Occipital lobe (tissue), 2 donors: ENCODE measurements around the gene CCN6. TPM values are rescaled to one million over a fixed set of nuclear protein-coding genes. Genes with fewer than 3 reads are reported as not detected.
"Not testable (repeated sequence)": the region's sequence is repeated elsewhere in the genome, so short reads cannot be mapped to it uniquely, and the experiment has no call there.

ENCODE experiments used
- DNase-seq: peaks from one replicate; lab custom pipeline; 2025; lab: John Stamatoyannopoulos, UW
- total RNA-seq: library from RNA; depleted of rRNA; stranded (reverse); fragments of >200 nt; gene quantifications from one replicate; pipeline ENCODE4 v1.2.3, GENCODE V29; 2014

CCN6 gene
- total RNA-seq, 1 donor from 2014 or later: not detected

DNA sequence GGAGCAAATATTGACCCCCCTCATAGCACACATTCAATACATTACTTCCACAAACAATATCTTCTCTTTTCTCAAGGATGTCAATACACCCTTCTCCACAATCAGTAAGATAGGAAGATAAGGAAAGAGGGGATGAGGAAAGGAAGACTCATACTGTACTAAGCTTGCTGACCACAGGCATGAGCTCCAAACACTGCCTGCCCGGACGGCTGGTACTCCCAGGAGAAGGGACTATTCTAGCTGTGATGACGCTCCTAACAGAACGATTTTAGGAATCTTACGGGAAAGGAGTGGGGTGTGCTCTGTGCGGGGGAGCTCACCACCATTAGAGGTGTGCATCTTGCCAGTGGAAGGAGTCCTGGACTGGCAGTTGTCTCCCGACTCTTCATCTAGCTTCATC is 3.9 kb upstream of the CCN6 start:
- DNase-seq: no peak

DNA sequence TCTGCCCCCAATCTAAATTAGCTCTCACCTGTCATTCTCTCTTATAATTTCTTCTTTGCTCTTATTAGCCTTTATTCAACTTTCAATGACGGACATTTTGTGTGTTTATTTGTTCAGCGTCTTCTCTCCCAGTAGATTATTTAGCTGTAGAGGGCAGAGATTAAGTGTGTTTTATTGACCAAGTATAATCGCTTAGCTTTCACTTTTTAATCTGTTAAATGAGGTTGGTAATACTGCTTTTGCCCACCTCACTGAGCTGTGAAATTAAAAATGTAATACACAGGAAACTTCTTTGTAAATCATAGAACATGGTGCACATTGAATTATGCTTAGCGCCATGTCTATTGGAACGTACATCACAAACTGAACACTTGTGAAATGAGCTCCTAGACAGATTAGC is 3.5 kb upstream of the CCN6 start:
- no peak for DNase-seq

- DNase-seq: not testable (repeated sequence)
Observed at GRCh38 chr6:112051251-112051740, 2.6 kb upstream of the CCN6 start.

DNA sequence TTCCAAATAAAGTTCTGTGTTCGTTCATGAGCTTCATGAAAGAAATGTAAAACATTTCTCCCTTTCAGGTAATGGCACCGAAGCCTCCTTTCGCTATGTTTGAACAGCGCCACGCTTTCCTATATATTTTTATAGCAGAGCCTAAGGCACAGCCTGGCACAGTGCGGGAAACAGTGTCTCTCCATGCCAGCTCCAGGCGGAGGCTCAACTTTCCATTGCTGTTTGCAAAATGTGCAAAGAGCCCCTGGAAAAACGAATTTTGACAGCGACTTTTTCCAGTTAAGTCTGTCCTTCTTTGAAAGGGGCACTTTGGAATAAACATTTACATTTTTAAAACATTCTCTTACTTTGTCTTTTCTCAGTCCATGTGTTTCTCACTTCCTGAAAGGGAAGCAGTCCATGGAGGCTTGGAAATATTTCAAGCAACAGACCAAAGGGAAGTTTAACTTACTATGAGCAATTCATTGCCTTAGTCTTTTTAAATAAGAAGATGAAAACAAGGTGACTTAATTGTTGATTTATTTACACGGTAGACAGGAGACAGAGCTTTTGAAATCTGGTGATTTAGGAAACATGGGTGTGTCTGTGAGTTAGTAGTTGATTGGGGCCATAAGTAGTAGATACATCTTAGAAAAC is 769 bp downstream of the CCN6 start:
- DNase-seq: no peak

DNA sequence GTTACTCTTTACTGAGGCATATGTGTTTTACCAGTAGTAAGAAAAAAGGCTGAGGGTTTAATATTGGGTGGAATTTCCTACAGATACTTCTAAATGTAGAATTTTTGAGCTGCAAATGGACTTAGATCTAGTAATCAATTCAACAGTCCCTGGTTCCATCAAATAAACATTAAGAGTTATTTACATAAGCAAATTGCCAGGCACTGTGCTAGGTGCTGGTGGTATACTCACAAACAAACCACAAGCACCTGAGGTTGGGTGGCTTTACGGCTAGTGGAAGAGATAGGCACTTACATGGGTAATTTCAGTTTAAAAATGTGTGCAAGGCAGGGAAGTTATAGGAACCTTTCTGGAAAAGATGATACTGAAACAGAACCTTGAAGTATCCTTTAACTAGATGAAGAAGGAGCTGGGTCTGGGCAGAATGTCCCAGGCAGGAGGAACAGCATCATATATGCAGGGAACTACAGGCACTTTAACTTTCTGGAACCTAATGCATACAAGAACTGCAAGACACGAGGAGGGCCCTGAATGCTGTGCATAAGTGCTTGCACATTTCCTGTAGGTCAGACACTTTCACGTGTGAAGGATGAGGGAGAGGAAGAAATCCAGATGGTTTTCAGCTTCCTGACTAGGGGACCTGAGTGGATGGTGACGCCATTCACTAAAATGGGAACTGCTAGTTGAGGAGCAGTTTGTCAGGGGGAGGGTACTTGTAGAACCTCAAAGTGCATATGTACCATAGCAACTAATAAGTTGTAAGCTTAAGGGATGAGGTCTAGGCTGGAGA is 4.5 kb downstream of the CCN6 start:
- no peak for DNase-seq

DNA sequence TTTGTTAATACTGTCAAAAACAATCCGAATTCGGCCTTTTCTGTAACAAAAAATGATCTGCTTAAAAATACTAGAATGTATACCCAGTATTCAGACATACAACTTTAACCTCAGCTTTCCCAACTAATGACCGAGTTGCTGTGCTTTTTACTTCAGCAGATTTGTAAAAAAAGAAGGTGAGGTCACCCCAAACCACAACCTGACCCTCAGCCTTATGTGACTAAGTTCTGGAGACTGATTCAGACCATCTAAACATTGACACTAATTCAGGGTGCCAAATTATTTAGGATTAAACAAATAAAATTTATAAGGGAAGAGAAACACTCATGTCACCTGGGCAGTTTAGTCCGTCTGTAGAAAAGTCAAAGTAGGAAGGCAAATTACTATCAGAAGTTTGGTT is 7.7 kb downstream of the CCN6 start:
- no peak for DNase-seq

- DNase-seq: no peak
Observed at GRCh38 chr6:112062966-112063365, 9.1 kb downstream of the CCN6 start.

DNA sequence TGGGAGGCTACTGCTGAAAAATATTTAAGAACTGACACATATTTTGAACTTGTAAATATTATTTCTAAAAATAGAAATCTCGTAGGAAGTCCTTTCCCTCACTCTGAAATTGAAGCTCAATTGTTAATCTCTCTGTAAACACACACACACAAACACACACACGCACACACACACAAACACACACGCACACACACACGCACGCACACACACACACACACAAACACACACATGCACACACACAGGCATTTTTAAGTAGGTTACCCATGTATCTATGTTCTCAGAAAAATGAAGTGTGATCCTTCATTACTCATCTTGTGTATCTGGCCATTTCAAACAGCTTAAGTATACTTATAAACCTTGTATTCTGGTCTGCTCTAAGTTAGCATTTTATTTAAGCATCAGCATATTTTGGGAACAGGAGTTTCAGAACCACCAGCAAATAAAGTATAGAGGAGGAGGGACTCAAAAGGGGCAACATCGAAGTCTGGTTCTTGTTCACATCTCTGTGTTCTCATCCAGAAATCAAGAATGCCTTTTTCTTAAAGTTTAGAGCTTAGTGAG is 11.6 kb downstream of the CCN6 start:
- DNase-seq: no peak

- DNase-seq: no peak
Observed at GRCh38 chr6:112066606-112067005, 12.7 kb downstream of the CCN6 start.

DNA sequence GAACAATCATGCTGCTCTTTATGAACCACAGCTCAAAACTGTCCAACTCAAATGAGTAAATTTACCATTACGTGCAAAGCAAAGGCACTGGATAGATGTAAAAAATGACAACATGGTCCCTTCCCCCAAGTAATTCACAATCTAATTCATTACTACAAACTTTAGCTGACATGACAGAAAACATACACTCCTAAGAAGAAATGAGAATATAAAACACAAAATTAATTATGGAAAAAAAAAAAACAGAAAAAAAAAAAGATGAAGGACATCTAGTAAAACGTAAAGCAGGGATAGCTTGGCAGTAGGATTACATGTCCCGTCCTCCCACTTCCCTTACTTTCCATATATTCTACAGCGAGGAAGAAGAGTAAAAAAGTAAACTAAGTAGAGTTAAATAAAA is 27.7 kb downstream of the CCN6 start:
- DNase-seq: no peak

DNA sequence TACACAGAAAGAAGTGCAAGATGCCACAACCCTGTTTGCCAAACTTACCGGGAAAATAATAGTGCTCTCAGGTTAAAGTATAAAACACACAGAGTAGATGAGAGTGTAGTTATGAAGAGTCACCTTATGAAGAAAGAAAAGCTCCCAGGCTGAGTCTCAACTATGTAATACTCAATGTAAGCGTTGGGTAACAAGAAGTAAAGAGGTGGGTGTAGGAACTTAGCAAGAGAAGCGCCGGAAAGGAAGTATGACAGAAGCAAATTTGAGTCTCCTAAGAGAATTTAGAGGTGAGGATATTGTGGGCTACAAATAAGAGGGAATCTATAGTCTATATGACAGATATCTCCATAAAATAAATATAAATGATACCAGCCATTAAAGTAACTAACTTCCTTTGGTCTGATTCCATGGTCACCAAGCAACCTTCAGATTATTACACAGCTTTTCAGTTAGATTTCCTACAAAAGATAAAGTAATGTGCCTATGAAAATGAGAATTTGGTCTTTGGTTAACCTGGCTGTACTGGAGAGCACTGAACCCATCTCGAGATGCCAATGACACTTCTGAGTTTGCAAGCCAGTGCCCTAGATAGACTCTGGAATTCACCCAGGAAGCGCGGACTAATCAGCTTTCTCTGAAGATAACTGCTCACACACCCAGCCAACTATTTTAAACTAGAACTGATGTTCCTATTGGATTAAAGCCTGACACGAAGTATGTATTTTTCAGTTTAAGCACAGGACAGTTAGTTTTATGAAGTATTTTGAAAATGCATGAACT is 31.6 kb downstream of the CCN6 start:
- no peak for DNase-seq

DNA sequence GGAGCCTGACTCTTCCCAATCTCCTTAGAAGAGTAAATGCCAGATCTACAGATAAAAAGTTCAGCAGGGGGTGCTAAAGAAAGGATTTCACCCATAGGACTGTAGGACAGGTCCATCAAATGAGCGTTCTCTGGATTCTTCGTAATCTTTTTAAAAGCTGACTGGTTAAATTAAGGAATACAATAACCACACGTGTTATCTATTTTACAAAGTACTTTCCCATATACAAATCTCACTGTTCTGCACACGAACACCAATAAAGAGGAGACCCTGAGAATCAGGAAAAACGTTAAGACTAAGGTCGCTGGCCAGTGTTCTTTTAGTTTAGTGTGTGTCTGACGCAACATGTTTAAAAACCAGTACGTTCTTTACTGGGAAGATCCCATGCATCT is 32.8 kb downstream of the CCN6 start:
- DNase-seq: no peak

GRCh38 chr6:112087136-112087911 is 33.4 kb downstream of the CCN6 start, which contains the start of the genes FAM229B and TUBE1:
TSS of gene FAM229B (plus strand) at chr6:112087591. CDS start at chr6:112099284, 11,693 bp downstream.
TSS of gene TUBE1 (minus strand) at chr6:112087482. CDS start at chr6:112087434, 48 bp downstream.
- DNase-seq: peak; percentile 89

DNA sequence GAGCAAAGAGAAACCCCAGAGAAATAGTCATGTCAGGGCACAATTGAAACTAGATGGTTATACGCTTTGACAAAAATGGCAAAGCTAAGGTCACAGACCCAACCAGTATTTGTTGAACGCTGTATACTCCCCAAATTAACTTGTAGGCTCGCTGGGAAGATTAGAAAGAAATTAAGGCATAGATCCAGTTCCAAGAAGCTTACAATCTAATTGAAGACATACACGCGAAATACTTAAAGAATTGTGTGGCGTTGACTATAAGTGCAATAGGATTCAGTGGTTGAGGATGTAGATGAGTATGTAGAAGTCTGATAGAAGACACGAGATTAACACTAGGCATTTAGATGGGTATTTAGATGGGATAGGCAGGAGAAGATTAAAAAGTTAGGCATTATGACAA is 34.0 kb downstream of the CCN6 start:
- DNase-seq: no peak

- no peak for DNase-seq
Observed at GRCh38 chr6:112096901-112097300, 43.0 kb downstream of the CCN6 start.

DNA sequence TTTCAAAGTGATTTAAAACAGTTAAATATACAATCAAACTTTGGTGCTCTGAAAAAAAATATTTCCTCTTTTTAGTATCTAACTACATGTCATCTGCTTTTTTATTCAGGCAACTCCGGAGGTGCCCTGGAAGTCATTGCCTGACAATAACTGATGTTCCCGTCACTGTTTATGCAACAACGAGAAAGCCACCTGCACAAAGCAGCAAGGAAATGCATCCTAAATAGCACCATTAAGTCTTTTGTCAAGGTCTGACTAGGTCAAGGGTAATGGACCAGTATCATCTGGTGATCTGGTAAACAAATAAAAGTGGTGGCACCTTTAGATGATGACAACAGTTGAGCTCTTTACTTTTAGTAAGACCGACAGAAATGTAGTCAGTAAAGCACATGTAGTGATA is 46.7 kb downstream of the CCN6 start:
- DNase-seq: no peak

DNA sequence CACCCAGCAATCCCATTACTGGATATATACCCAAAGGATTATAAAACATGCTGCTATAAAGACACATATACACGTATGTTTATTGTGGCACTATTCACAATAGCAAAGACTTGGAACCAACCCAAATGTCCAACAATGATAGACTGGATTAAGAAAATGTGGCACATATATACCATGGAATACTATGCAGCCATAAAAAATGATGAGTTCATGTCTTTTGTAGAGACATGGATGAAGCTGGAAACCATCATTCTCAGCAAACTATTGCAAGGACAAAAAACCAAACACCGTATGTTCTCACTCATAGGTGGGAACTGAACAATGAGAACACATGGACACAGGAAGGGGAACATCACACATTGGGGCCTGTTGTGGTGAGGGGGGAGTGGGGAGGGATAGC is 52.1 kb downstream of the CCN6 start:
- not testable (repeated sequence) for DNase-seq

DNA sequence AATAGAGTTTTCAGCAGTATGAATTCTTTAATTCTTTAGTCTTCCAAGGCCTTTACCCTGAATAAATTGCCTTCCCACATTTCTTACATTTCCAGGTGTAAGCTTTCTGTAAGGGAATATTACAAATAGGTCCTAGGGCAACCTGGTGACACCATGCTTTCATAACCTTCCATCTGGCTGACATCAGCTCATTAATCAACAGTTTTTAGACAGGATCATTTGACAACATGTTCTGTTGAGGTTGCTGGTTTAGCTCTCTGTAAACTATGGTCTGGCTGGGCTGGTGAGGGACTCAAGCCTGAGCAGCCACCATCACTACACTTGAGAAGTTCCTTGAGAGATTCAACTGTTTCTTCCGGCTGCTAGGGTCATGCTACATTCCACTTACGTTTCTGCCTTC is 52.7 kb downstream of the CCN6 start:
- no peak for DNase-seq

DNA sequence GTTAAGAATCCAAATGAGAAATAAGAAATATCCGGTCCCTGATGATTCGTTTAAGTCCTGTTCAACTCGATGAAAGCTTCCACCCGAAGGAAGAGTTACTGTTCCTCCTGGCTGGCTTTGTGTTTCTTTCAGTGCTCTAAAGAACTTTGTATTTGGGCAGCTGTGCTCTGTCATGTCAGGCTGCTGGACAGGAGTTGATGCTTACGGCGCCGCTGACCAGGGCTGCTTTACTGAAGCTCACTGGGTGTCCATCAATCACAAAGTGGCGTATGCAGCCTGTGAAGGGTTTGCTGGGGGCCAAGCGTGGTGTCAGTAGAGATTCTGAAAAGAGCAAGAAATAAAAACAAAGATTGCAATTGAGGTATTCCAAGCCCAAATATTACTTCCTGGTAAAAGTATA is 55.4 kb downstream of the CCN6 start:
- no peak for DNase-seq

GRCh38 chr6:112113431-112113830 is 59.5 kb downstream of the CCN6 start:
- no peak for DNase-seq

DNA sequence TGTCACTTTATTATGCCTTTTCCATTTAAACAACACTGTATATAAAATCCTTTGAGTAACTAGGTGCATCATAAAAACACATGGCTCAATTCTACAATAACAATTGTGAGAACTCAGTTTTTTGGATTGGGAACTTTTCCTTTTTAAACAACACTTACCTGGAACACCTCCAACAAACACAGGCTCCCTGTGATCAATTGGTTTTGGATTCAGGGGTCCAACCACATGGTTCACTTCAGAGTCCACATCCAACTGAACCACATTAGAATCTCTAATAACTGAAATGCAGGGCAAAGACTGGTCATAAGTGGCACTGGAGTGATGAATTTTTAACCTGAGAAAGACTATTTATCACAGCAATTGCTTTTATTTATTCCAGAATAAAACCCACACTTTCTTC is 60.0 kb downstream of the CCN6 start:
- no peak for DNase-seq
